Measurements from ENCODE around the gene HOXA6.

HOXA6 gene

DNA sequence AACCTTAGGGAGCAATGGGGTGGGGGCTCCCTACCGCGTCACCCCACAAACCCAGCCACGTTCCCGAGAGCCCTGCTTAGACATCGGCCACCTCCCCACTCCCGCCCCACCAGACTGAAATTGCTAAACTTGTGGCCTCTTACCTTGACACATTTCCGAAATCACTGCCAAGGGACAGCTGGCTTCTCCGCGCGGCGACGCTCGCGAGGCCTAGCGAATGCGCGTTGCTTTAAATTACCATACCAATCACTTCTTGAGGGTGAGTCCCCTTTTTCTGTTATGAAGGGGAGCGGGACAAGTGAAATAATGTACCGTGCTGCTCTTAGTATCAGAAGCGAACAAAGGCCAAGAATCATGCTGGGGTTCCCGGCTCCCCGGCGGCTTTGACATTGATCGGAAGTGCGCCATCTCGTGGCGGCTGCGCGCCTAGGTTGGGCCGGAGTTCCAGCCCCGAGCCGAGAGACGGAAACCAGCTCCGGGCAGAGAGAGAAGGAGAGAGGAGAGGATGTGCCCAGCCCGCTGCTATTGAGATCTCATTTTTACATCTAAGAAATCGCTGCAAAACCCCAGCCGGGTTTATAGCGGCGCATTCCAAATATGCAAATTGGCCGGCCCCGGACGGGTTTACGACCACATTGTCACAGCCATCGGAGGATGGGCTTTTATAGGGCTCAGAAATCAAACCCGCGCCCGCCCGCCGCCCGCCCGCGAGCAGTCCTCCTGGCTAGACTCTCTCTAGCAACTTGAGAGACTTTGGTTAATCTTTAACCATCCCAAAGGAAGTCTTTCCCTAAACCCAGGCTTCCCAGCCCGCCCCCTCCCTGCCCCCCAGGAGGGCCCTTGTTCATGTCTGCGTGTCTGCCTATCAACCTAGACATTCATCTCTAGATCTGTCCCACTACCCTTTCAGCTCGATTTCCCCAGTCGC, 32.2 kb upstream of the HOXA6 start:
- Mint-ChIP-seq H3K9me3 (ENCODE audit: low read depth) (no peaks in the 10 kb centered on the region), H3K4me1 (ENCODE audit: low read depth) (peaks cover 12% of the 10 kb centered on the region), H3K36me3 (no peaks in the 10 kb centered on the region), H3K4me3 (peak overlapping the region; percentile 53), H3K27ac (no peak overlapping the region), H3K27me3 (peaks cover 33% of the 10 kb centered on the region)

- Mint-ChIP-seq H3K36me3 (no peaks in the 10 kb centered on the region), H3K4me3 (no peak overlapping the region), H3K4me1 (ENCODE audit: low read depth) (peaks cover 8% of the 10 kb centered on the region), H3K27me3 (peaks cover 31% of the 10 kb centered on the region), H3K9me3 (ENCODE audit: low read depth) (no peaks in the 10 kb centered on the region), H3K27ac (no peak overlapping the region)
Observed at GRCh38 chr7:27179030-27179429, 31.5 kb upstream of the HOXA6 start.

- Mint-ChIP-seq H3K36me3 (no peaks in the 10 kb centered on the region), H3K27ac (no peak overlapping the region), H3K9me3 (ENCODE audit: low read depth) (no peaks in the 10 kb centered on the region), H3K27me3 (peaks cover 31% of the 10 kb centered on the region), H3K4me1 (ENCODE audit: low read depth) (peaks cover 4% of the 10 kb centered on the region), H3K4me3 (no peak overlapping the region)
Observed at GRCh38 chr7:27178366-27178765, 30.8 kb upstream of the HOXA6 start.

DNA sequence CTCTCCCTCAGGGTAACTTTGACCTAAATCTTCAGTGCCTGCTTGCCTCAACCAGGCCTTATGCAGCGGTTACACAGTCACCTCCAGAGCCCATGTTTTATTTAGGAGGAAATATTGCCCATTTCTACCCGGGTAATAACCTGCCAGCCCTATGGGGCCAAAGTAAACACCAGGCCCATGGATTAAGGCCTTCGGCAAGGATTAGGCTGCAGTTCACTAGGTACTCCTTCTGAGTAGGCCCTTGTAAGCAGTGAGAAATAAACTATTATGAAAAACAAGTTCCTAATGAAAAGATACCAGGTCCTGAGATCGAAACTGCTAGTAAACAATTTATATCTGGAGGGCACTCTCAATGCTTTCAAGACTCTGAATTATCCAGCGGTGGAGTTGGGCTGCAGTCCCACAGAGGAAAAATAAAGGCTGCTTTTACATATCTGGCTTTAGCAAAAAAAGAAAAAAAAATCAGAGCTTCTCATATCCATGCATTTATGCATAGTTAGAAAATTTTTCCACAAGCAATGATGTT, 30.3 kb upstream of the HOXA6 start:
- no peaks in the 10 kb centered on the region for H3K9me3 Mint-ChIP-seq (ENCODE audit: low read depth)
- H3K4me3 Mint-ChIP-seq, result no peak overlapping the region
- H3K27me3 Mint-ChIP-seq, result peaks cover 31% of the 10 kb centered on the region
- H3K4me1 Mint-ChIP-seq (ENCODE audit: low read depth), result peaks cover 4% of the 10 kb centered on the region
- H3K36me3 Mint-ChIP-seq, result no peaks in the 10 kb centered on the region
- no peak overlapping the region for H3K27ac Mint-ChIP-seq

GRCh38 chr7:27176962-27177794, 29.6 kb upstream of the HOXA6 start:
- no peak overlapping the region for H3K4me3 Mint-ChIP-seq
- H3K27ac Mint-ChIP-seq, result no peak overlapping the region
- H3K9me3 Mint-ChIP-seq (ENCODE audit: low read depth), result no peaks in the 10 kb centered on the region
- peaks cover 7% of the 10 kb centered on the region for H3K4me1 Mint-ChIP-seq (ENCODE audit: low read depth)
- H3K36me3 Mint-ChIP-seq, result no peaks in the 10 kb centered on the region
- H3K27me3 Mint-ChIP-seq, result peaks cover 31% of the 10 kb centered on the region

DNA sequence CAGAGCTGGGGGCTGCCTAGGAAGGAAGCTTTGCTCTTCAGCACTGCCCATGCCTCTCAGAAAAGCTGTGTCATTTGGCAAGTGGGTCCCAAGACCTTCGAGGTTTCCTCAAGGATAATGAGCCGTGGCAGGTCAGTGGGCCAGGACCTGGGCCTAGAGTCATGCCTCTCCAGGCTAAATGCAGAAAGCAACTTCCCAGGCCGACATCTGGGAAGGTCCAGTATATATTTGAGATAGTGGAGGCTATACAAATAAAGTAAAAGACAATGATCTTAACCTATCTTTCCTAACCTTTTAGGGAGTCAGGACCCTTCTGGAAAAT, 28.9 kb upstream of the HOXA6 start:
- H3K4me1 Mint-ChIP-seq (ENCODE audit: low read depth), result peaks cover 14% of the 10 kb centered on the region
- H3K27me3 Mint-ChIP-seq, result peaks cover 34% of the 10 kb centered on the region
- no peak overlapping the region for H3K4me3 Mint-ChIP-seq
- no peaks in the 10 kb centered on the region for H3K9me3 Mint-ChIP-seq (ENCODE audit: low read depth)
- no peaks in the 10 kb centered on the region for H3K36me3 Mint-ChIP-seq
- no peak overlapping the region for H3K27ac Mint-ChIP-seq

GRCh38 chr7:27175626-27176523, 28.3 kb upstream of the HOXA6 start:
- Mint-ChIP-seq H3K4me3 (no peak overlapping the region), H3K36me3 (no peaks in the 10 kb centered on the region), H3K27ac (no peak overlapping the region)

DNA sequence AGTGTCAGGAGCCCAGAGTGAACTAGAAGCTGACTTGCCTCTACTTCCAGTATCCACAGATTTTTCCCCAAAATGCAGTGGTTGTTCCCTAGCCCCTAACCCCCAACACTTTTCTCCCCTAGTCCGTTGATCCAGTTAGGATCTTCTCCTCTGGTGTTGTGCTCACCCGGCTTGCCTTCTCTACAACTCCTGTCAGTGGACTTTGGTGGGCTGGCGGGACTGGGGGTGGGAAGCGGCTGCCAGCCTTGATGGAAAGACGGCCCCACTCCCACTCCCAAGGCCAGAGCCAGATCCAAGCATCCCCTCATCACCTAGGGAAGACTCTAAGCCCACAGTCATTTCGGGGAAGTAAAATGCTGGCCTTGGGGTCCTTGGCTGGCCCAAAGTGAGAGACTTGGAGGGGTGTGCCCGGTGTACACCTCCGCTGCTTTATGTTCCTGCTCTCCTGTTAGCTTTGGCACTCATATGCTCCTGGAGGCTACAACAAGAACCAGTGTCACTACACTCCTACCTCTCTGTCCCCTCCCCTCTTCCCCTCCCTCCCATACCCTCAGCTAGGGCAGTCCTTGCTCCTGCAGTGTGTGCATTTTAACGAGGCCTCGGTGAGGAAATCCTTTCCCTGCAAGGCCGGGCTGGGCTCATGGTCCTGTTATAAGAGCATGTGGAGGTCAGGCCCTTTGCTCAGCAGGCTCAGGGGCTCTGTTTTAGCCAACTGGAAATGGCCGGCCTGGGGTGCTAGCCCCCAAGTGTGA, 27.5 kb upstream of the HOXA6 start:
- H3K27me3 Mint-ChIP-seq, result peaks cover 39% of the 10 kb centered on the region
- H3K36me3 Mint-ChIP-seq, result no peaks in the 10 kb centered on the region
- no peaks in the 10 kb centered on the region for H3K9me3 Mint-ChIP-seq (ENCODE audit: low read depth)
- peaks cover 22% of the 10 kb centered on the region for H3K4me1 Mint-ChIP-seq (ENCODE audit: low read depth)
- peak overlapping the region; percentile 71 for H3K4me3 Mint-ChIP-seq
- no peak overlapping the region for H3K27ac Mint-ChIP-seq

More at GRCh38 chr7:27175626-27176523, 28.3 kb upstream of the HOXA6 start:
- peaks cover 17% of the 10 kb centered on the region for H3K4me1 Mint-ChIP-seq (ENCODE audit: low read depth)
- H3K27me3 Mint-ChIP-seq, result peaks cover 33% of the 10 kb centered on the region
- H3K9me3 Mint-ChIP-seq (ENCODE audit: low read depth), result no peaks in the 10 kb centered on the region

GRCh38 chr7:27173956-27174873, 26.6 kb upstream of the HOXA6 start, which contains the start of gene HOXA10:
TSS of gene HOXA10 (minus strand) at chr7:27174320. CDS start at chr7:27174306, 14 bp downstream.
- Mint-ChIP-seq H3K4me3 (peak within 1 kb of the TSS; percentile 71), H3K27ac (no peak within 1 kb of the TSS), H3K27me3 (peaks cover 33% of the 10 kb centered on the region), H3K9me3 (ENCODE audit: low read depth) (no peaks in the 10 kb centered on the region), H3K36me3 (no peaks in the 10 kb centered on the region), H3K4me1 (ENCODE audit: low read depth) (peaks cover 19% of the 10 kb centered on the region)

GRCh38 chr7:27173511-27173955, 26.0 kb upstream of the HOXA6 start:
- Mint-ChIP-seq H3K36me3 (no peaks in the 10 kb centered on the region), H3K9me3 (ENCODE audit: low read depth) (no peaks in the 10 kb centered on the region), H3K27ac (no peak overlapping the region), H3K4me1 (ENCODE audit: low read depth) (peaks cover 23% of the 10 kb centered on the region), H3K27me3 (peaks cover 32% of the 10 kb centered on the region), H3K4me3 (no peak overlapping the region)

DNA sequence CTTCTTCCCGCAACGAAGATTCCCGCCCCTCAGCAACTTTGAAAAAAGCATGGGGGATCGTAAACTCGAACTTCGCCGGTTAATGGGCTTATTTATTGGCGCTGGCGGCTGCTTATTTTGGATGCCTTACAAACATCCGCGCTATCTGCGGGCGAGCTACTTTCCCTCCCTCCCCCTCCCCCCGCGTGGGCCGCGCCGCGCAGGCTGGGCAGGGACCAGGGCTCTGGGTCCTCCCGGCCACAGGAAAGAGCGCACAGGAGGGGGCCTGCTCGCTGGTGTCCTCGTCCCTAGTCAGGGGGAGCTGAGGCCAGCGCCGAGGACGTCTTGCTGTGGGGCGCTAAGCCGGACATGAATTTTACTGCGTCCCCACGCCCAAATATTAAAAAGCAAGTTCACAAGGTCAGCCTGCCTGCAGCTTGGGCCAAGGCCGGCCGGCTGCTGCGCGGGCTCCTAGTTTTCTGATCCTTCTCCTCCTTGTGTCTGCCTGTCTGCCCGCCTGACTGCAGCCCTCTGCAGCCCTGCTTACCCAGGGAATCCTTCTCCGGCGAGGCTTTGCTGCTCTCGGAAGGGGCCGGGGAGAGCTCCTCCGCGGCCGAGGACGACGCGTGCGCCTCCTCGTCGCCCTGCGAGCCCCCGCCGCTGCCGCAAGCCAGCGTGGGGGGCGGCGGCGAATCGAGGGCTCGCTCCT, 25.4 kb upstream of the HOXA6 start:
- H3K27ac Mint-ChIP-seq, result no peak overlapping the region
- H3K36me3 Mint-ChIP-seq, result no peaks in the 10 kb centered on the region
- peaks cover 26% of the 10 kb centered on the region for H3K4me1 Mint-ChIP-seq (ENCODE audit: low read depth)
- no peaks in the 10 kb centered on the region for H3K9me3 Mint-ChIP-seq (ENCODE audit: low read depth)
- peaks cover 34% of the 10 kb centered on the region for H3K27me3 Mint-ChIP-seq
- H3K4me3 Mint-ChIP-seq, result peak overlapping the region; percentile 57

DNA sequence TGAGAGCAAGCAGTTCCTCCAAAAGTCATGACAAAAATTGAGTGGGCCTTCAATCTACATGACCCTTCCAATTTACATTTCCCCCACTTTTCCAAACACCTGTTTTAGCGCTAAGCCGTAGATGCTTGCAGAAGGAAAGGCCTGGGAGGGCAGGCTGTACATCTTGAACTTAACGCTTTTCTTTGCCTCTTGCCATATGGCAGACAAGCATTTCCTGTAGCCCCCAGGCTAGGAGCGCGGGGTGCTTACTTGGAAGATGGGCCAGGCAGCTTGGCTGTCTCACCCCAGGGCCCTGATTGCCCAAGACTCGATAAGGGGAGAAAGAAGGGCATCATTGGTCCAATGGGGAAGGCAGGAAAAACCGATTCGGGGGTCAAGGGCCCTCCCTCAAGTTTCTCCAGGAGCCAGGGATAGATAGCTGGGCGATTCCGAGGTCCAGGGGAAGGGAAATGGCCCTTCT, 24.8 kb upstream of the HOXA6 start:
- Mint-ChIP-seq H3K9me3 (ENCODE audit: low read depth) (no peaks in the 10 kb centered on the region), H3K27ac (peak overlapping the region; percentile 18), H3K4me1 (ENCODE audit: low read depth) (peaks cover 27% of the 10 kb centered on the region), H3K27me3 (peaks cover 39% of the 10 kb centered on the region), H3K4me3 (peak overlapping the region; percentile 57), H3K36me3 (no peaks in the 10 kb centered on the region)
